Peyer's patch (tissue), 4 donors: ENCODE measurements around the gene SPG21. TPM values are rescaled to one million over a fixed set of nuclear protein-coding genes. Genes with fewer than 3 reads are reported as not detected.

Experiments
- DNase-seq, 3 donors: peaks; one replicate each; pipeline ENCODE4 v3.0.0-alpha.2; 2017 to 2019
- H3K27ac ChIP-seq, 4 donors: fragments of 200-600 bp; sonication (generic); one replicate each; pipeline ENCODE4 v1.5.1; 2016 to 2019
- H3K27me3 ChIP-seq, 2 donors: fragments of 200-600 bp; sonication (generic); one replicate each; pipeline ENCODE4 v1.5.1; 2019
- H3K36me3 ChIP-seq, 3 donors: fragments of 200-600 bp; sonication (generic); one replicate each; pipeline ENCODE4 v1.5.1; 2016 to 2019
- H3K4me1 ChIP-seq, 4 donors: fragments of 200-600 bp; sonication (generic); one replicate each; pipeline ENCODE4 v1.5.1; 2016 to 2019
- H3K4me3 ChIP-seq, 4 donors: fragments of 200-600 bp; sonication (generic); 1 replicate in 3 of 4; 2 replicates in 1 of 4; pipeline ENCODE4 v1.5.1; 2016 to 2019; ENCODE audit warnings: mild to moderate bottlenecking in 1 of 4
- H3K9me3 ChIP-seq, 4 donors: fragments of 200-600 bp; sonication (generic); one replicate each; pipeline ENCODE4 v1.5.1; 2016 to 2019; ENCODE audit warnings: mild to moderate bottlenecking in 1 of 4
- POLR2A ChIP-seq, 2 donors: fragments of 450-650 bp; IDR thresholded peaks; one replicate each; pipeline ENCODE4 v1.5.1; 2017; ENCODE audit warnings: antibody characterized with exemption in 2 of 2, mild to moderate bottlenecking in 2 of 2, moderate library complexity in 2 of 2
- total RNA-seq, 4 donors: library from RNA; depleted of rRNA; stranded (reverse); fragments of >200 nt; gene quantifications; one replicate each; pipeline ENCODE4 v1.1.0, GENCODE V29; 2016
- TF ChIP-seq, protein P1 (sequence below), 6 experiments: fragments of 450-650 bp in 4 of 6; fragments of 200-600 bp in 2 of 6; sonication (generic) in 1 of 6; IDR thresholded peaks; one replicate each; pipeline ENCODE4 v1.5.1; 2017 to 2019; ENCODE audit warnings: antibody characterized with exemption in 6 of 6, mild to moderate bottlenecking in 3 of 6, moderate library complexity in 1 of 6

The SPG21 gene
- total RNA-seq, 4 donors from 2014 or later = 65.6 to 85.0 (median 70.3) TPM

GRCh38 chr15:65006876-65007275 is 17.2 kb upstream of the SPG21 start:
- TF ChIP-seq, protein P1, sequence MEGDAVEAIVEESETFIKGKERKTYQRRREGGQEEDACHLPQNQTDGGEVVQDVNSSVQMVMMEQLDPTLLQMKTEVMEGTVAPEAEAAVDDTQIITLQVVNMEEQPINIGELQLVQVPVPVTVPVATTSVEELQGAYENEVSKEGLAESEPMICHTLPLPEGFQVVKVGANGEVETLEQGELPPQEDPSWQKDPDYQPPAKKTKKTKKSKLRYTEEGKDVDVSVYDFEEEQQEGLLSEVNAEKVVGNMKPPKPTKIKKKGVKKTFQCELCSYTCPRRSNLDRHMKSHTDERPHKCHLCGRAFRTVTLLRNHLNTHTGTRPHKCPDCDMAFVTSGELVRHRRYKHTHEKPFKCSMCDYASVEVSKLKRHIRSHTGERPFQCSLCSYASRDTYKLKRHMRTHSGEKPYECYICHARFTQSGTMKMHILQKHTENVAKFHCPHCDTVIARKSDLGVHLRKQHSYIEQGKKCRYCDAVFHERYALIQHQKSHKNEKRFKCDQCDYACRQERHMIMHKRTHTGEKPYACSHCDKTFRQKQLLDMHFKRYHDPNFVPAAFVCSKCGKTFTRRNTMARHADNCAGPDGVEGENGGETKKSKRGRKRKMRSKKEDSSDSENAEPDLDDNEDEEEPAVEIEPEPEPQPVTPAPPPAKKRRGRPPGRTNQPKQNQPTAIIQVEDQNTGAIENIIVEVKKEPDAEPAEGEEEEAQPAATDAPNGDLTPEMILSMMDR (IDR thresholded peaks at IDR 0.05) = no peak
- TF ChIP-seq POLR2A (IDR thresholded peaks at IDR 0.05) = no peak
- no peaks in the 10 kb centered on the region for H3K4me1 ChIP-seq
- H3K36me3 ChIP-seq = peaks cover 0 to 23% (median 0%) of the 10 kb centered on the region in 3 donors
- H3K9me3 ChIP-seq = no peaks in the 10 kb centered on the region
- H3K27me3 ChIP-seq = no peaks in the 10 kb centered on the region
- no peak overlapping the region for H3K27ac ChIP-seq
- DNase-seq = no peak
- no peak overlapping the region for H3K4me3 ChIP-seq

GRCh38 chr15:65004993-65005392 is 15.3 kb upstream of the SPG21 start:
- Histone ChIP-seq H3K4me3 (no peak overlapping the region), H3K9me3 (no peaks in the 10 kb centered on the region), H3K27me3 (no peaks in the 10 kb centered on the region), H3K4me1 (no peaks in the 10 kb centered on the region), H3K36me3 (peaks cover 0 to 14% (median 0%) of the 10 kb centered on the region in 3 donors), H3K27ac (no peak overlapping the region)
- DNase-seq = no peak
- TF ChIP-seq, protein P1 (IDR thresholded peaks at IDR 0.05) = no peak
- TF ChIP-seq POLR2A (IDR thresholded peaks at IDR 0.05) = no peak

GRCh38 chr15:64997745-64998375 is 8.1 kb upstream of the SPG21 start:
- H3K4me3 ChIP-seq = no peak overlapping the region
- DNase-seq = no peak
- TF ChIP-seq POLR2A (IDR thresholded peaks at IDR 0.05) = no peak
- TF ChIP-seq, protein P1 (IDR thresholded peaks at IDR 0.05) = no peak

DNA sequence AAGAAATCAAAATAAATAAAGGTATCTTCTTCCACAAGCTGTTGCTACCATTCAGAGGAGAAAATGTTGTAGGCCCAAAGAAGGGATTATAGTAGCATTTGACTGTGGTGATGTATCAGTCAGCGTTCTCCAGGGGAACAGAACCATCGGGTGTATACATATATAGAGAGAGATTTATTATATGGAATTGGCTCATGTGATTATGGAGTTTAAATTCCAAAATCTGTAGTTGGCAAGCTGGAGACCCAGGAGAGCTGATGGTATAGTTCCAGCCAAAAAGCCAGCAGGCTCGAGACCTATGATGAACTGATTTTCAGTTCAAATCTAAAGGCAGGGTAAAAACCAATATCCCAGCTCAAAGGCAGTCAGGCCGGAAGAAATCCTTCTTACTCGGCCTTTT is 7.4 kb upstream of the SPG21 start:
- no peak for TF ChIP-seq POLR2A (IDR thresholded peaks at IDR 0.05)
- TF ChIP-seq, protein P1 (IDR thresholded peaks at IDR 0.05) = no peak
- no peak for DNase-seq
- no peaks in the 10 kb centered on the region for H3K4me1 ChIP-seq
- H3K4me3 ChIP-seq = no peak overlapping the region
- no peaks in the 10 kb centered on the region for H3K9me3 ChIP-seq
- H3K27ac ChIP-seq = no peak overlapping the region
- no peaks in the 10 kb centered on the region for H3K27me3 ChIP-seq
- H3K36me3 ChIP-seq = peaks cover 0 to under 1% (median 0%) of the 10 kb centered on the region in 3 donors

More at GRCh38 chr15:64997745-64998375, 8.1 kb upstream of the SPG21 start:
- H3K27me3 ChIP-seq = no peaks in the 10 kb centered on the region
- H3K4me1 ChIP-seq = no peaks in the 10 kb centered on the region
- H3K9me3 ChIP-seq = no peaks in the 10 kb centered on the region
- peaks cover 0 to 8% (median 0%) of the 10 kb centered on the region in 3 donors for H3K36me3 ChIP-seq
- no peak overlapping the region for H3K27ac ChIP-seq

GRCh38 chr15:64993290-64993689 is 3.6 kb upstream of the SPG21 start:
- no peaks in the 10 kb centered on the region for H3K27me3 ChIP-seq
- TF ChIP-seq POLR2A (IDR thresholded peaks at IDR 0.05) = no peak
- TF ChIP-seq, protein P1 (IDR thresholded peaks at IDR 0.05) = no peak
- no peak overlapping the region for H3K27ac ChIP-seq
- no peaks in the 10 kb centered on the region for H3K36me3 ChIP-seq
- DNase-seq = no peak
- peaks cover 0 to 6% (median 0%) of the 10 kb centered on the region in 4 donors for H3K4me1 ChIP-seq
- no peaks in the 10 kb centered on the region for H3K9me3 ChIP-seq
- H3K4me3 ChIP-seq = no peak overlapping the region
